ENCODE results near the gene DCST2. TPM values are rescaled to one million over a fixed set of nuclear protein-coding genes. Genes with fewer than 3 reads are reported as not detected.
"Not testable (repeated sequence)": the region's sequence is repeated elsewhere in the genome, so short reads cannot be mapped to it uniquely, and the experiment has no call there.

The DCST2 gene
- total RNA-seq, 4 donors from 2014 or later: 3.8 to 11.5 (median 6.3) TPM

DNA sequence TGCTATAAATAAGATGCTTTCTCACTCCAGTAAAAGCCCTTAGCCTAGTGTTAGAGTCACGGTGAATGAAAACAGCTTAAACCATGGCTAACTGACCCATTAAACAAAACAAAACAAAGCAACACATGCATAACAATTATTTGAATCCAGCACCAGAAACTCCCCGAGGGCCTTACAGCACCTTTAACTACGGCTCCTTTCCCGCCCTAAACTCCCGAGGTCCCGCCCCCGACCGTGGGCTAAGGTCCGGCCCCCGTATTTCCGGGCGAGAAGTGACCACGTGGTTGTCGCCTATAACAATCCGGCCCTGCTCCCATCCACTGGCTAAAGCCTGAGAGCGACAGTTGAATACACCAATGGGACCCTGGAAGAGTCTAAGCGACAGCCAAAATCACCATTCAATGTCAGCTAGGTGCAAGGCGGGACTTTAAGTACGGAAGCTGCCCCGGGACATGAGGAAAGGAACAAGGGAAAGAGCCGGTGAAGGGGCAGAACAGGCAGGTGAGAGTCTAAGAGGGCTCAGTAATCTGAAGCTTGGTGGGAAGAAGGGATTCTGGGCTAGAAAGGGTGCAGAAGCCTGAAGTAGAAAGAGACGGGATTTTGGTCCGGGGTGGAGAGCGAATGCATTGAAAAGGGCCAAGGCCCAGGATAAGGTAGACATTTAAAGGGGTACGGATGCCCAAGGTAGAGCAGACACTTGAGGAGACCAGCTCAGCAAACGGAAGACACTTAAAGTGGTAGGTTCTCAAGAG is 50.5 kb downstream of the DCST2 start, which contains the start of gene FLAD1:
Gene FLAD1, plus strand, starts transcription at position 448 of the 752 bp plus-strand sequence. CDS start 351 bp downstream, outside the sequence.
- intact Hi-C loops (cut with DNase I; ENCODE audit: low total_unique reads): no loop called here
- no peak for TF ChIP-seq POLR2A (IDR thresholded peaks at IDR 0.05)
- peak in 1 of 3 donors; percentile 44 for TF ChIP-seq CTCF (IDR thresholded peaks at IDR 0.05)
- WGBS, 2 donors: 1 to 2% methylated on average over 26 of the region's 26 CpGs
- DNase-seq (ENCODE audit: low spot score in 2 of 2): peak; percentile 99 to 100
- peak within 1 kb of the TSS; percentile 66 for H3K4me3 ChIP-seq (ENCODE audit: low read depth, poor library complexity, severe bottlenecking)

DNA sequence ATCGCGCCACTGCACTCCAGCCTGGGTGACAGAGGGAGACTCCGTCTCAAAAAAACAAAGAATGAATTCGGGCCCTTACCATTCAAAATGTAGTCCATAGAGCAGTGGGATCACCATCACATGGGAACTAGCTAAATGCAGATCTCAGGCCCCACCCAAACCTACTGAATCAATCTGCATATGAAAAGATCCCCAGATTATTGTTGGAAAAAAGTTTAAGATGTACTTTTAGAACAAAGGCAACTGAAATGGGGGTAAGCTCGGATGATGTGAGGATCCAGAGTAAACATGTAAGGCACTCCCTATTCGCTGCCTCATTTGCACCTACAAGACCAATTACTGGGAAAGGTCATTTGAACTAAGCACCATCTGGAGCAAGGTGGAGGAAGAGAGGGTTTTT is 51.2 kb downstream of the DCST2 start:
- WGBS, 2 donors: 66 to 71% methylated on average over 6 of the region's 6 CpGs
- DNase-seq (ENCODE audit: low spot score in 2 of 2): no peak
- TF ChIP-seq CTCF (IDR thresholded peaks at IDR 0.05) (no peak), POLR2A (IDR thresholded peaks at IDR 0.05) (no peak)
- H3K4me3 ChIP-seq (ENCODE audit: low read depth, poor library complexity, severe bottlenecking): no peak overlapping the region
- intact Hi-C loops (cut with DNase I; ENCODE audit: low total_unique reads): no loop called here

DNA sequence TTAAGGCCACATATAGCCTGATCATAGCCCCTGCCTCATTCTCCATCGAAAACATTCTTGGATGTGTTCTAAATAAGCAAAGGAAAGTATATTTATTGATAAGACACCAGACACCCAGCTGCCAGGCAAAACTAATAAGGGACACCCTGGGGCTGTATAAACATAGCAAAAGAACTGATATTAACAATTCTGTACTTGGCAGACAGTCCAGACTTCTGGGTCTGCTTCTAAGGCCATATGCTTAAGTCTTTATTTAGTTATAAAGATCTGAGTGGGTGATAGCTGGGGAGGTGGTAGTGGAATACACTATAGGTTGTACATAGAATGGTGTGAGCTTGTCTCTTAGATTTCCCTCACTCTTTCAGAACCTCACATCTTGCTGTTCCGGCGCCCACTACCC is 55.2 kb downstream of the DCST2 start:
- WGBS, 2 donors: 92 to 93% methylated on average over 3 of the region's 3 CpGs
- TF ChIP-seq CTCF (IDR thresholded peaks at IDR 0.05): no peak
- intact Hi-C loops (cut with DNase I; ENCODE audit: low total_unique reads): no loop called here

DNA sequence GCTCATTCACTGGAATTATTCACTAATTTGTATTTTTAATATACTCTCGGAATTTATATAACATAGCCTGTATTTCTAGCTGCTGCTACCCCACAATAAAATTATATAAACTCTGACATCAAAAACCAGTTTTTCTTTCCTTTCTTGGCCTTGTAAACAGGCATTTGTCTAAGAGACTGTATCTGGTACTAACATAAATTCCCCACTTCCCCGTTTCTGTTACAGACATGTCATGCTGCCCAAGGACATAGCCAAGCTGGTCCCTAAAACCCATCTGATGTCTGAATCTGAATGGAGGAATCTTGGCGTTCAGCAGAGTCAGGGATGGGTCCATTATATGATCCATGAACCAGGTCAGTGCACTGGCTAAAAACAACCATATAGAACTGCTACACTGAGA is 55.8 kb downstream of the DCST2 start:
- 76 to 77% methylated on average over 3 of the region's 3 CpGs for WGBS, 2 donors
- H3K4me3 ChIP-seq (ENCODE audit: low read depth, poor library complexity, severe bottlenecking); intact Hi-C loops (cut with DNase I; ENCODE audit: low total_unique reads); DNase-seq (ENCODE audit: low spot score in 2 of 2): not testable (repeated sequence)

More for the DNA sequence above, 55.2 kb downstream of the DCST2 start:
- no peak overlapping the region for H3K4me3 ChIP-seq (ENCODE audit: low read depth, poor library complexity, severe bottlenecking)
- no peak for DNase-seq (ENCODE audit: low spot score in 2 of 2)

DNA sequence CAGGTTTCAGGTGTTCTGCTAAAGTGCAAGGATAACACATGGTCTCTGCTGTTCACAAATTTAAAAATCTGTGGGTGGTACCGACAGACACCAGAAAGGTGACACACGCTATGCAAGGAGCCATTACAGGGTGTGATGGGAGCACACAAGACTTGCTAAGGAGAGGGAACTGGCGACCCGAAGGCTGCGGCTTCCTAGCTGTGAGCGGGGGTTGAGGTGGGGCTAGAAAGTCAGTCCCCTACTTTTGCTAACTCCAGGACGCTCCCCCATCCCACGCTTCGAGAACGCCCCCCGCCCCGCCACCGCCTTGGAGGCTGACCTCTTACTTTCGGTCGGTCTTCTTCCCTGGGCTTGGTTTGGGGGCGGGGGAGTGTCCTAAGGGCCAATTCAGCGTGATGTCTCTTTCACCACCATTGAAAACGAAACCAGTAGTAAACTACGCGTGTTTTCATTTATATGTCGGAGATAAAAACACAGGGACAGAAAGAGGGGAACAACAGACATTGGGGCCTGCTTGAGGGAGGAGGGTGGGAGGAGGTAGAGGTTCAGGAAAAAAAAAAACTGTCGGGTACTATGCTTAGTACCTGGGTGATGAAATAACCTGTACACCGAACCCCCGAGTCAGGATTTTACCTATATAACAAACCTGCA is 58.0 kb downstream of the DCST2 start:
- DNase-seq (ENCODE audit: low spot score in 2 of 2): peak; percentile 61 to 94
- H3K4me3 ChIP-seq (ENCODE audit: low read depth, poor library complexity, severe bottlenecking): peak overlapping the region; percentile 37
- no peak for TF ChIP-seq CTCF (IDR thresholded peaks at IDR 0.05)
- TF ChIP-seq POLR2A (IDR thresholded peaks at IDR 0.05): no peak
- intact Hi-C loops (cut with DNase I; ENCODE audit: low total_unique reads): no loop called here
- WGBS, 2 donors: 0 to 1% methylated on average over 24 of the region's 24 CpGs

DNA sequence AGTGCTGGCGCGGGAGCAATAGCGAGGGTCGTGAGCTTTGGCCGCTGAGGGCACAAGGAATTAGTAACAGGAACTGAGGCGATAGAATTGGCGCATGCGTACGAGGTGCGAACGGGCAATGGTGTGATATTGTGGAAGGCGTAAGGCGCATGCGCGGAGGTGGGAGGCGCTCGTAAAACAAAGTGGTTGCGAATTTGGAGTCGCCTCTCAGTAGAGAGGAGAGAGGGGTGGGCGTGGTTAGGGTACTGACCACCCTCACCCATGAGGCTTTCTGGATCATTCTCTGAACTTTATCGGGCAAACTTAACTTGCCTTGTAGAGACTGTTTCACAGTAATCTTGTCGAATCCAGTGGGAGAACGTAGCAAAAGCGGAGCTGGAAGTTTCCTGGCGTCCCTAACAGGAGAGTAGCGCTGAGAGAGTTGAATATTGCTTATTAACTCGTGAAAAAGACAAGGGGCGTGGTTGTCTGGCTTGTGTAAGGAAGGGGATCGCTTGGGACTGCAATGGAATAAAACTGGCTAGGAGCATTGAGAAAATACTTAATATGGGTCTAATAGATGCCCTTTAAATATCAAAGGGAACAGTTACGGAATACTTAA is 58.7 kb downstream of the DCST2 start:
- TF ChIP-seq CTCF (IDR thresholded peaks at IDR 0.05) (no peak), POLR2A (IDR thresholded peaks at IDR 0.05) (no peak)
- 0% methylated on average over 30 of the region's 30 CpGs for WGBS, 2 donors
- intact Hi-C loops (cut with DNase I; ENCODE audit: low total_unique reads): no loop called here
- peak overlapping the region; percentile 37 for H3K4me3 ChIP-seq (ENCODE audit: low read depth, poor library complexity, severe bottlenecking)
- DNase-seq (ENCODE audit: low spot score in 2 of 2): peak; percentile 95 to 99

Measured in lower leg skin (tissue), 4 donors.